Retinal pigment epithelial cell (primary cell): ENCODE measurements around the gene STOX2.
"Not testable (repeated sequence)": the region's sequence is repeated elsewhere in the genome, so short reads cannot be mapped to it uniquely, and the experiment has no call there.

ENCODE experiments used
- DNase-seq: peaks from one replicate; pipeline ENCODE4 v3.0.0-alpha.2; 2010; ENCODE audit warnings: low read depth
- H3K4me3 ChIP-seq: 2 replicates; pipeline ENCODE4 v1.5.1; 2011; ENCODE audit warnings: mild to moderate bottlenecking, low read length, control low read depth, moderate library complexity
- CTCF ChIP-seq: conservative IDR thresholded peaks from 2 replicates; pipeline ENCODE4 v1.5.1; 2011; ENCODE audit warnings: low read depth, low read length, control low read depth, inconsistent platforms

STOX2 gene

GRCh38 chr4:183950536-183950935, 45.4 kb downstream of the STOX2 start:
- no peak for DNase-seq
- no peak overlapping the region for H3K4me3 ChIP-seq
- no peak for TF ChIP-seq CTCF

GRCh38 chr4:183952652-183953051, 47.5 kb downstream of the STOX2 start:
- not testable (repeated sequence) for DNase-seq

DNA sequence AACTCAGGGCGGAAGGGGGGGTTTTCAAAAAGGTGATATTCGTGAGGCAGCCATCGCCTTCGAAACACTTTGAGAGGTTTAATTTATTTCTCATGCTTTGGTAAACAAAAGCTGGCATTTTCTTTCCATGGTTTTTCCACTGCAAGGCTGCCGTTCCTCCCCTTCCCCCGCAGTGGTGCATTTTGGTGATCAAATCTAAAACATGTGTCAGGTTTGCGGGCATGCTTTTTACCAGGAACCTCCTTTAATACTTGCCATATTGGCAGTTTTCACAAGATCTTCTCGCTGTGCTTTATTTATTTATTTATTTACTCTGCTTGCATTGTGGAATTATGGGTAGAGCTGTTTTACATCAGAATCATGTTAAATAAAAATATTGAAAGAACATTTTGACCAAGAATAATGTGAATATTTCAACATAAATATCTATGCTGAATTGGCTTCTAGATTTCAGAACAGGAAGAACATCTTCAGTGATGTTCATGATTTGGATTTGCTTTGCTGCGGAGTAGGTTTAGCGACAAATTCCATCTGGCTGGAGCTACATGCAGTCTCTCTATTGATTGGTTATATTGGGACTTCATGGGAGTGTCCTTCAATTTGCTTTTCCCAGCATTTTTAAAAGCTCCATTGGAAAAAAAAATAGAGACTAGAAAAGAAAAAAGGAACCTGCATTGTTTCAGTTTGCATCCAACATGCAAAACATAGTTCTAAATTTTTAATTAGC, 54.4 kb downstream of the STOX2 start:
- no peak for DNase-seq
- H3K4me3 ChIP-seq: peak overlapping the region; percentile 31
- TF ChIP-seq CTCF: no peak

More at GRCh38 chr4:183952652-183953051, 47.5 kb downstream of the STOX2 start:
- not testable (repeated sequence) for H3K4me3 ChIP-seq

- peak; percentile 92 for DNase-seq
- peak overlapping the region; percentile 31 for H3K4me3 ChIP-seq
- no peak for TF ChIP-seq CTCF
These were observed 54.9 kb downstream of the STOX2 start for GRCh38 chr4:183960046-183960420.

- no peak overlapping the region for H3K4me3 ChIP-seq
- TF ChIP-seq CTCF: no peak
- no peak for DNase-seq
These were observed 55.9 kb downstream of the STOX2 start for GRCh38 chr4:183960962-183961541.

GRCh38 chr4:183961795-183962194, 56.7 kb downstream of the STOX2 start:
- no peak for DNase-seq
- H3K4me3 ChIP-seq: no peak overlapping the region
- TF ChIP-seq CTCF: no peak

- no peak for DNase-seq
- no peak overlapping the region for H3K4me3 ChIP-seq
- no peak for TF ChIP-seq CTCF
These were observed 57.3 kb downstream of the STOX2 start for GRCh38 chr4:183962419-183962818.
